Stimulated activated CD4-positive, alpha-beta T cell treated with anti-CD3 and anti-CD28 coated beads, Interleukin-4, amount 100 ng/mL, for 1 hour (primary cell): ENCODE measurements around the gene MUC5B.
"Not testable (repeated sequence)": the region's sequence is repeated elsewhere in the genome, so short reads cannot be mapped to it uniquely, and the experiment has no call there.

ENCODE experiments used
- DNase-seq: peaks from one replicate; pipeline ENCODE4 v3.0.0-alpha.2; 2020

MUC5B gene

DNA sequence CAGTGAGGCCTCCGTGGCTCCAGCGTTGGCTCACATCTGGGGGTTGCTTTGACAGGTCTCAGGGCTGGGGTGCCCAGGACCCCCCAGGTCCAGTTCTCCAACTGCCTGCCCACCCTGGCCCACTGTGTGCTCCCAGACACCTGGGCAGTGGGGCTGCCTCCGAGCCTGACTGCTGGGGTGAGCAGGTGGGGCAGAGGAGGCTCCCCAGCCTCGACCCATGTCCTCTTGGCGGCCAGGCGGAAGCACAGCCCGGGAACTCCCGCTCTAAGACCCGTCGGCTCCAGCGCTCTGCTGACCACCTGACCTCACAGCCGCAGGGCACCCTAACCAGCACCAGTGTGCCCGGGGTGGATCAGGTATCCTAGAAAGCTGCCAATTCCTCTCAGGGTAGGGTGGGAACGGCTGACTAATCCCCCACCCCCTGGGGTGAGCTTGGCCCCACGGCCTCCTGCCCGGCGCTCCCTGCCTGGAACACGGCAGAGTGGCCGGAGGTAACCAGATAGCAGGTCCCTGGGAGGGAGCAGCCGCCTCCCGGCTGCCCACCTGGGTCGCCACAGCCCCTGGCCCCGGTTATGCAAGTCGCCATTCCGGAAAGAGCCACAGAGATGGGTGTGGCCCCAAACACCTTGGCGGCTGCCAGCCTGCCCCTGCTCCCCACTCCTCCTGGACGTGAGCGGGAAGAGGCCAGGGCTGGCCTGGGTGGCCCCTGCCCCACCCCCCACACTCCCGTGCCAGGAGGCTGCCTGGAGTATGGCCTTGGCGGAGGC lies 19.2 kb upstream of the MUC5B start:
- DNase-seq: no peak

DNA sequence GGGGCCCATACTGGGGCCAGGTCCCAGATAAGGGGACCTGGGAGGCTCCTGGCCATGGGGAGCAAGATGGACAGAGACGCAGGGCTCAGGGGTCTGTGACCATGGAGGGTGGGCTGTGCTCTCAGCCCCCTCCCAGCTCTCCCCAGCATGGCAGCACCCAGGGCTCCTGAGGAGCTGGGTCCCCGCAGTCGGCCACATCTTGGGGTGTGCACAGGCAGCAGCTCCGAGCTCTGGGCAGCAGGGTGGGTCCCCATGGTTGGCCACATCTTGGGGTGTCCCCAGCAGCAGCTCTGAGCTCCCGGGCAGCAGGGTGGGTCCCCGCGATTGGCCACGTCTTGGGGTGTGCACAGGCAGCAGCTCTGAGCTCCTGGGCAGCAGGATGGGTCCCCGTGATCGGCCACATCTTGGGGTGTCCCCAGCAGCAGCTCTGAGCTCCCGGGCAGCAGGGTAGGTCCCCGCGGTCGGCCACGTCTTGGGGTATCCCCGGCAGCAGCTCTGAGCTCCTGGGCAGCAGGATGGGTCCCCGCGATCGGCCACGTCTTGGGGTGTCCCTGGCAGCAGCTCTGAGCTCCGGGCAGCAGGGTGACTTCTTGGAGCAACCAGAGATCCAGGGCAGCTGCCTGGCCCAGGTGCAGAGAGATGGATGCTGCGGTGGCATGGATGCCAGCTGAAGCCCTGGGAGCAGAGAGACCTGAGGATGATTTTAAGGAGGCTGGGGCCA lies 18.3 kb upstream of the MUC5B start:
- no peak for DNase-seq

DNA sequence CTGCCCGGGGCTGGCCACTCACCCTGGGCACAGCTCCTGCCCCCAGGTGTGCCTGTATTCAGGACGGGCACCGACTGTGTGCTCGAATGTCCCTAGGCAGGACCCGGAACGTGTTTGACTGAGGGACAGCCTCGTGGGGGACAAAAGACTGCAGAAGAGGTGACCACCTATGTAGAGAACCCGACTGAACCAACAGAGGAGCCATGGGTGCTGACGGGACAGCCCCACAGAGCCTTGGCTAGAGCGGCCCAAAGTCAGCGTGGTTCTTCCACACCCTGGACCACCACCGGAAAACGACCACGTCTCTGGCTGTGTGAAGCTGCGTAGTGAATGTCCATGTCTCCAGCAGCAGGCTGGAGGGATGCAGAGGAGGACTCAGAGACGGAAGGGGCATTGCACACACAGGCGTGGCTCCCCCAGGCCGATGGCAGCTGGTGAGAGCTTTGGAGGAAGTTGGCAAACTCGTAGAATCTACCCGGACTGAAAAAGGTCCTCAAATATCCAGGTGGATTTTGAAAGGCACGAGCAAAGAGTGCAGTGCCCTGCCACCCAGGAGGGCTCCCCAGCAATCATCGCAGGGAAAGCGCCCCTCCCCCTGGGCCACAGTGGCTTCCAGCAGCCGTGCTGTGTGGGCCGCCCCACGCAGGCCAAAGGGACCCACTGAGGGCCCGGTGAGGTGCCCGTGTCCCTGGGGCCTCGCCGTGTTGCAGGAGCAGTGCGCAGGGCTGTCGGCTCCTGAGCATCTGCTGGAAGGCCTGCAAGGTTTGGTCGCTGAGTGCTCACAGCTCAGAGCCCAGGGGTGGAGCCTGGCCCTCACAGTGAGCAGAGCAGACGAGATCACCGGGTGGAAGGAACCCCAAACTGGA lies 17.5 kb upstream of the MUC5B start:
- DNase-seq: no peak

DNA sequence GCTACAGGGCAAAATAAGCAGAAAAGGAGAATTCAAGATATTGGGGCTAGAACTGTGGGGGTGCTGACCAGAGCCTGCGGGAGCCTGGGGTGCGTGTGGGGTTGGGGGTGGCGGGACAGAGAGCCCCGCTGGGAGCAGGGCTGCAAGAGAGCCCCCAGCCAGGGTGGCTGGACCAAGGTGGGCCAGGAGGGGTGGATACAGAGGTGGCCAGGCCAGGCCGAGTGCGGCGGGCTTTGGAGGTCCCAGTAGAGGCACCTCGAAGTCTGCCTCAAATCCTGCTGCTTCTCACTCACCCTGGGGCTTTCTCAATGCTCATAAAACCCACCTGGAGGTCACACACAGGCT lies 16.9 kb upstream of the MUC5B start:
- DNase-seq: no peak

DNA sequence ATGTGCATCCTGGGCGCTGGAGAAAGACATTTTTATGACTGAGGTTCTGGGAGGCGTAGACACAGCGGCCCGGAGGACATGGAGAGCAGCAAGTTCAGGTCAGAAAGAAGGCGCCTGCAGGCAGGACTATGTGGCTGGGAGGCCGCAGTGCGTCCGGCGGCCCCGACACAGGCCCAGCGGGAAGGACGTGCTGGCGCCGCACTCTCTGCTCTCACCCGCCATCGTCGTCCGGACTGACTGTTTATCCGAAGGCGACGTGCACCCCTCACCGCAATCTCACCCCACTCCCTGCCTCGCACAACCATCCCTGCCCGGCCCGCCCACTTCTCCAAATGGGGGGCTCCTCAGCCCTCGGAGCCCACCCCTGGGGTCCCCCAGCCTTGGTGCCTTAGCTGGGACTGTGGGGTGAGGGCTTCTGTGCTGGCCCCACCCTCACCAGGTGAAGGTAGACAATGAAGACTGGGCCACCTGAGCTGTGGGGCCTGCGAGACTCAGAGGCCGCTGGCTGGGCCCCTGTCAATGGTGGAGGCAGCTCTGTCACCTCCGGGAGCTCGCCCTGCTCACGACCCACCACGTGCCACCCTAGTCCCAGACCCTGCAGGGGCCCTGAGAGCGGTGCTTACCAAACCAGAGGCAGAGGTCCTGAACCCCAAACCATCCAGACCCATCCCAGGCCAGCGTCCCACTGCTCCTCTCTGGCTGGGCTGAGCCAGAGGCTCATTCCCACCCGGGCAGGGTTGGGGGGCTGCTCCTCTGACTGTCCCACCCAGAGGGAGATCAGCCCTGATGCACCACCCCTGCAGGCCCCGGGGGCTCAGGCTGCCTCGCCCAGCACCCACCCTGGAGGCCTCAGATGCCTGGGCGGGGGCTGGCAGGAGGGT lies 16.2 kb upstream of the MUC5B start:
- no peak for DNase-seq

DNA sequence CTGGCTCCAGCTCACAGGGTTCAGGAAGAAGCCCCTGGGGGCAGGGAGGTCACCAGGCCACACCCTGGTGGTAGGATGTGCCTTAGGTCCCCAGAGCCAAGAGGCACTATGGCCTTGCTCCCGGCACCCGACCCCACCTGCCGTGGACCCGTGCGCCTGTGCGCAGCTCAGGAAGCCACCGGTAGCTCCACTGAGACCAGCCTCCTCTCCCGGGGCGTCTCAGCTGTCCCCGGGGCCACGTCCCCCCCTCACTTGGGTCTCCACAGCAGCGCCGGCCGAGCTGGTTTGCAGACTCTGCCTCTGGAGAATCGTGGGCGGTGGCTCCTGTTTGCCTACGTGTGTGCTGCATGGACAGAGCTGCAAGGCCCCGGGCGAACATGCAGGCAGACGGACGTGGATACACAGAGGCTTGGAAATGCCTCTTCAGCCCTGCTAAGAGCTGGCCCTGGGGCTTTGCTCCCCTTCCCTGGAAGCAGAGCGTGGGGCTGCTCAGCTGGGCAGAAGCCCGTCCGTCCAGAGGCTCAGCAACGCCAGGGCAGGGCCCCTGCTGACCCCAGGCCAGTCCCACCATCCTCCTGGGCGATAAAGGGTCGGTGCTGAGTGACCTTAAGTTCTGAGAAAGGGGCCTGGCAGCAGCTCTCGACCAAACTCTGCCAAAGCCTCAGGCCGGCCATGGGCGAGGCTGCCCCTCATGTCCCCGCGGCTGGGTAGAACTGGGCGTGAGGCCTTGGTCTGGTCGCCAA lies 15.3 kb upstream of the MUC5B start:
- DNase-seq: no peak

DNA sequence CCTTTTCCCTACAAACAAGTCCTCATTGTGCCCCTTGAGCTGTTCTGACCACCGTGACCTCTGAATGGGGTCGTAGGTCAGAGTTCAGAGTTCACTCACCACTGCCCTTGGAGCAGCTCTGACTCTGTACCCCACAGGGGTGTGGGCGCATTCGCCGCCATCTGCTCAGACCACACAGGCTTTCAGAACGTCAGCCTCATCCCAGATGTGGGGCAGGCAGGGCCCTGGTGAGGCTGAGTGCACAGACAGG lies 14.8 kb upstream of the MUC5B start:
- no peak for DNase-seq

DNA sequence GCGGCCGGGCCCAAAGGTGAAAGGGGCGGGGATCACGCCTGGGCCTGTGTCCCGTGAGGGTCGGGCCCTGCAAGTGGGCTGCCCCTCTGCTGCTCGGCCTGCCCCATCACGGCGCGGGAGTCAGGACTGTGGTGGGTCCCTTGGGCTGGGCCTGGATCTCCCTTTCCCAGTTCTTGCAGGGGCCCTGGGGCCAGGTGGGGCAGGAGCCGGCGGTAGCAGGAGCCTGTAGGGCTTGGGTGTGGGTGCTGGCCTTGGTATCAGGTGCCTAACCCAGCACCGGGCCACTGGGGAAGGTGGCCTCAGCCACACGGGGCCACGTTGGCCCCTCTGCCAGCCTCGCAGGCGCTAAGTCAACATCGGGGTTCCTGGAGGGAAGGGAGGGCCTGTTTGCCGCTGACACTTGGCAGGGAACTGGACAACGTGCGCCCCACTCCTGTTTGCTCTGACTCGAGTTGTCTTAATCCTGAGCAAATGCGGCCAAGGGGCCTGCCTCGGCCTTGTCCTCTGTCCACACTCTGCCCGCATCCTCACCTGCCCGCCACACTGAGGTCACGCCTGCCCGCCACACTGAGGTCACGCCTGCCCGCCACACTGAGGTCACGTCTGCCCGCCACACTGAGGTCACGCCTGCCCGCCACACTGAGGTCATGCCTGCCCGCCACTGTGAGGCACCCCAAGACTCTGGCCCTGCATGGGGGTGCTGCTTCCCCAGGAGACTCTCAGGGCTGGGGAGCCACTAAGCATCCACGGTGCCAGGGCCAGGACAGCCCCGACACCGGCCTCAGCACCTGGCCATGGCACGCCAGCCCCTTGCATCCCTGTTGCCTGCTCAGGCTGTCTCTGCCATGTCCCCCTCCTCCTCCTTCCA lies 14.2 kb upstream of the MUC5B start:
- DNase-seq: no peak

DNA sequence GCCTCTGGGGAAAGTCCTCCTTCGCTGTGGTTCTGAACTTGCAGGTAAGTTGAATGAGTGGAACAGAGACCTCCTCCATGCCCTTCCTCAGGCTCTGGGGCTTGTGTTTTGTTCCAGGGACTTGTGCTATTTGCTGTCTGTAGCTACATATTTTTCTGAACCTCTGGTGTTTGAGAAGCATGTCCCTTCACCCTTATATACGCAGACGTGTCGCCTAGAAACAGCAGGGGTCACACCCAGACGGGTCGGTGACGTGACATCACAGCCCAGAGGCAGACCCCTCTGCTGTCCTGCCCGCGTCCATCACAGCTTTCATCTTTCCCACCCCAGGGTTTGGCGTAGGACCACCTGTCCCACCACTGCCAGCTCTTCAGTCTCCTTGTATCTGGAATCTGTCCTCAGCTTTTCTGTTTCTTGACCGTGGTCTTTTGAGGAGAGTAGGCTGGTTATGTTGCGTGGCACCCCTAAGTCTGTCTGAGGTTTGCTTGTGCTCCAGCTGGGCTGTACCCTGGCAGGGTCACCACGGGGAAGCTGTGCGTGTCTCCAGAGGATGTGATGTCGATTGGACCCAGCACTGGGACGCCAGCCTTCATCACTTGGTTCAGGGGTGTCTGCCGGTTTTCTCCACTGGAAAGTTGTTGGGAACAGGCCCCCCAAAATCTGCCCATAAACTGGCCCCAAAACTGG lies 13.4 kb upstream of the MUC5B start:
- no peak for DNase-seq

DNA sequence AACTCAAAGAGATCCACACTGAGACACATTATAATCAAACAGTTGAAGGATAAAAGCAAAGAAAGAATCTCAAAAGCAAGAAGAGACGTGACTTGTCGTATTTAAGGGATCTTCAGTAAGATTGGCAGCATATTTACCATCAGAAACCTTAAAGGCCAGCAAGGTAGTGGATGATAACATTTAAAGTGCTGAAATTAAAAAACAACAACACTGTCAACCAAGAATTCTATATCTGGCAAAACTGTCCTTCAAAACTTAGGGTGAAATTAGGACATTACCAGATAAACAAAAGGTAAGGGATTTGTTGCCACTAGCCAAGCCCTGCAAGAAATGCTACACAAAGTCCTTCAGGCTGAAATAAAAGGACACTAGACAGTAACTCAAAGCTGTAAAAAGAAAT lies 11.0 kb upstream of the MUC5B start:
- no peak for DNase-seq

DNA sequence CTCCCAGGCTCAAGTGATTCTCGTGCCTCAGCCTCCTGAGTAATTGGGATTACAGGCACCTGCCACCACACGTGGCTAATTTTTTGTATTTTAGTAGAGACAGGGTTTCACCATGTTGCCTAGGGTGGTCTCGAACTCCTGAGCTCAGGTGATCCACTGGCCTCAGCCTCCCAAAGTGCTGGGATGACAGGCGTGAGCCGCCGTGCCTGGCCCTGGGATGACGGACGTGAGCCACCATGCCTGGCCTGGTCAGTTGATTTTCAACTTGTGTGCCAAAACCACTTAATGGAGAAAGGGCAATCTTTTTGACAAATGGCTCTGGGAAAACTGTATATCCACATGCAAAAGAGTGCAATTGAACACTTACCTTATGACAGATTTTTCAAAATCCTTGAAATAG lies 7.0 kb upstream of the MUC5B start:
- not testable (repeated sequence) for DNase-seq

DNA sequence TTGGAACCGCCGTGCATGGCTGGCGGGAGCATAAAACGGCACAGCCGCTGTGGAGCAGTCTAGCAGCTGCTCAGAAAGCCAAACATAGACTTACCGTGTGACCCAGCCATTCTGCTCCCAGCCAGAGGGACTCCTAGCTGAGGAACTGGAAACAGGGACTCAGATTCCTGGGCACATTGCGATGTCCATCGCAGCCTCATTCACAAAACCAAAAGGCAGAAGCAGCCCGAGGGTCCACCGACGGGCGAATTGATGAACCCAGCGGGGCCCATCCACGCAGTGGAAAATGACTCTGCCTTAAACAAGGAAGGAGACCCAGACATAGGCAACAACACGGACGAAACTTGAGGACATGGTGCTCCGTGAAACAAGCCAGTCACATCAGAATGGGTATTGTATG lies 5.7 kb upstream of the MUC5B start:
- no peak for DNase-seq

DNA sequence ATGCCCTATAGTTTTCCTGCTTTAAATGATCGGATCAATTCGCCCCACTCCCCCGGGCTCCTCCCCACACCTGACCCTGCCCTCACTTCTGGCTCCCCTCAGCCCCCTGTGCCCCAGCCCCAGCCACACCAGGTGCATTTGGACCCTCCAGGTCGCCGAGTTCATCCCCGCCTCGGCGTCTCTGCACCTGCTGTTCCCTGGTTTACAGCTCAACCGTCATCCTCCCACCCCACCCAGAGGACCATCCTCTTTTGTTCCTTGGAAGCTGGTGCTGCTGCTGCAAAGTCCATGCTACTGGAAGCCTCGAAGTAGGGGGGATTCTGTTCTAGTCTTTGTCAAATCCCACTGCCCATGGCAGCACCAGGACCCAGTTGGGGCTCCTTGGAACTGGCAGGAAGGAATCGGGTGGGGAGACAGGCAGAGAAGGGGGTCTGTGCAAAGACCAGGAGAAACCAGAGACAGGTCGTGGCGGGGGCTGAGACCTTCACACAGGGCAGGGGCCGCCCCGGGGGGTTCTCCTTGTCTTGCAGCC lies 4.5 kb upstream of the MUC5B start:
- no peak for DNase-seq

DNA sequence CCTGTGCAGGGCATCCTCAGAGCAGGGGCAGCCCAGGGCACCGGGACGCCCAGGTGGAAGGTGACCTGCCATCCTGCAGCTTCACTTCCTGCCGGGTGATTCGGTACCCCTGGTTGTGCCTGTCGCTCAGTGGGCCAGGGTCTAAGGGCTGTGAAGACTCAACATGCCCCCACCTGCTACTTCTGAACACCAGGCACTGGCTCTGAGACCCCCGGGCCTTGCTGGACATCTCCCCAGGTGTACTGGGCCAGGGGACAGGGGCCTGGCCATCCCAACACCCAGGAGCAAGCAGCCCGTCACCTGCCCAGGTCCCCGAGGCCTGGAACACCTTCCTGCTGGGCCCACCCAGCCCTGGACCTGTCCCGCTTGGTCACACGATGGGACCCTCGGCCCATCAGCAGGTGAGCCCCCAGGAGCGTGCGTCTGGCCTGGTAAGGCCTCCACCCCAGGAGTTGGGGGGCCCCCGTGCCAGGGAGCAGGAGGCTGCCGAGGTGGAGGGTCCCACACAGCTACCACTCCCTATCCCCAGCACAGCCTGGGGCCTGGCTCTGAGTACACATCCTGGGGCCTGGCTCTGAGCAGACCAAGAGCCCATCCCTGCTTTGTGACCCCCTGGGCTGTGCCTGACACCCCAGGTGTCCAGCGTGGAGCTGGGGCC lies 3.9 kb upstream of the MUC5B start:
- DNase-seq: no peak

DNA sequence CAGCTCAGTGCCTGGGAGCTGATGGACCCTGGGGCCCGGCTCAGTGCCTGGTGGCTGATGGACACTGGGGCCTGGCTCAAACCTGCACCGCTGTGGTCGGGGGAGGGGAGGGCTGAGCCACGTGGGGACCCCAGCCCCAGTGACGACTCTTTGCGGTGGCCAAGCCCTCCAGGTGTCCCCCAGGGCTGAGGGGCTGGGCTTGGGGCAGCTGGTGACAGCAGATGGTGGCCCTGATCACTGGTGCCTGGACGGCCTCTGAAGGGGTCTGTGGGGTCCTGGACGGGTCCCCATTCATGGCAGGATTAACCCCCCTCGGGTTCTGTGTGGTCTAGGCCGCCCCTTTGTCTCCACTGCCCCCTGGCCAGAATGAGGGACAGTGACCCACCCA lies 3.4 kb upstream of the MUC5B start:
- DNase-seq: no peak

DNA sequence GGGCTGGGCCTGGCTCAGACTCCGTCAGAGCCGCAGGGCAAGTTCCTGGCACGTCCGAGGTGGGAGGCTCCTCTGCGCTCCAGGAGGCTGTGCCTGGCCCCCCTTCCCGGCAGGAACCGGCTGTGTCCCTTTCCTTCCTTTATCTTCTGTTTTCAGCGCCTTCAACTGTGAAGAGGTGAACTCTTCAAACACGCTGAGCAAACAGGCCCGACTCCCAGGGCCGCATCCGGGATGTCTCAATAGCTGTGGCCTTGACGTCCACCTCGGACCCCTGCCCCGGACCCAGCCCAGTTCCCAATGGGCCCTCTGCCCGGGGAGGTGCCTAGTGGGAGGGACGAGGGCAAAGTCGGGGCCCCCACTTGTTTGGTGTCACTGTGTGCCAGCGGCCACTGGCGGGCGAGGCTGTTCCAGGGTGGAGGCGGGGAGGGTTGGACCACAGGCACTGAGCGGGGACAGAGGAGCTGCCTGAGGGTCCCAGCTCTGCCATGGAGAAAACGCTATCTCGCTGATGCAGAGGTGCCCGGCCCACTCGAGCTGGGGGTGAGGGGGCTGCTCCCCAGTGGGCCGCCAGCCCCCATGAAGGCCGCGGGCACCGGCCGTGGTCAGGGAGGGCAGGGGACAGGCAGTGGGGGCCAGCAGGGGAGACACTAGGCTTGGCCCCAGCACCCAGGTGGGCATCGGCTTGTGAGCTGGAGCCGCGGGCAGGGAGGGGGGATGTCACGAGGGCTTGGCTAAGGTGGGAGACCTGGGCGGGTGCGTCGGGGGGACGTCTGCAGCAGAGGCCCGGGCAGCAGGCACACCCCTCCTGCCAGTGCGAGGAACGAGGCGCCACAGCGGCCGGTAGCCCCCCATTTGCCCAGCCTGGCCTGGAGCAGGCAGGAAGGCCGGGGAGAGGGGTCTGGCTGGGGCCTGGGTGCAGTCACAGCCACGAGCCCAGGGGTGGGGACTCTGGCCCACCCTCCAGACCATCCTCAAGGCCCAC lies 2.7 kb upstream of the MUC5B start:
- DNase-seq: no peak

DNA sequence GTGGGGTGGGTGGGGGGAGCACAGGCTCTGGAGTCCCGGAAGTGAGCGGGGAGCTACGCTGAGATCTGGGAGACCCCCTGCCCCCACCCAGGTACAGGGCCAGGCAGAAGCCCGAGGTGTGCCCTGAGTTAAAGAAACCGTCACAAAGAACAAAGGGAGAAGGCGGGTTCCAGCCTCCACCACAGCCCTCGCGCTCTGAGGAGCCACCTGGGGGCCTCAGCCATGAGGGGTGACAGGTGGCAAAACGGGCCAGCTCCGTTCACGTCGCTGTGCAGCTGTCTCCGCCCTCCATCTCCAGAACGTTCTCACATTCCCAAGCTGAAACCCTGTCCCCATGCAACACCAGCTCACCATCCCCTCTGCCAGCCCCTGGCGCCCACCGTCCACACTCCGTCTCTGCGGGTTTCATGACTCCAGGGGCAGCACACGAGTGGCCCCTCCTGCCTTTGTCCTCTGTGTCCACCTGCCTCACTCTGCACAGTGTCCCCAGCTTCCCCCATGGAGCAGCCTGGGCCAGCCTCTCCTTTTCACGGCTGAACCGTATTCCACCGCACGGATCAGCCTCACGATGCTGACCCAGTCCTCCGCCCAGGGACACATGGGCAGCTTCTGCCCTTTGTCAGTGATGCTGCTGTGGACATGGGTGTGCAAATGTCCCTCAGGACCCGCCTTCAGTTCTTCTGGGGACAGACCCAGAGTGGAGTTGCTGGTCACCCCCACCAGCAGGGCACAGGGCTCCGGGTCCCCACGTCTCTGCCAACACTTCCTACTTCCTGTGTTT lies 1.7 kb upstream of the MUC5B start:
- DNase-seq: no peak

DNA sequence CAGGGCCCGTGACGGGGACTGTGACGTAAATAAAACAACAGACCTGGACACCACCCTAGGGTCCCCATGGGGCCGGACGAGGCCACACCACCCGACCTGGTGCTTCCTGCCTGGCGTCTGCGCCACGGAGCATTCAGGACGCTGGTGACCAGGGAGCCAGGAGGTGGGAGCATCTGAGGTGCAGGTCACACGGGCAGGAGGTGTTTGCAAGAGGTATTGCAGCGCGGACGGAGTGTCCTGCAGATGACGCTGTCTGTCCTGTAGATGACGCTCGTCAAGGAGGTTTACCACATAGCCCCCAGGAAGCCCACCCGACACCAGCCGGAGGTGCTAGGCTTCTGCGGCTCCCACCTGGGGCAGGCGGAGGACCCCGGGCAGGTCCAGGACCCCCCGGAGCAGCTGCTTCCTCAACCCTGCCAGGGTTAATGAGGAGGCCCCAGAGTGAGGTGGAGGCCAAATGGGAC lies 986 bp upstream of the MUC5B start:
- no peak for DNase-seq
